Measurements from ENCODE around the gene PRKACB.
"Not testable (repeated sequence)": the region's sequence is repeated elsewhere in the genome, so short reads cannot be mapped to it uniquely, and the experiment has no call there.

The PRKACB gene

GRCh38 chr1:84224905-84225304 lies 80.8 kb downstream of the PRKACB start:
- DNase-seq, result no peak

- no peak for DNase-seq
Measured at GRCh38 chr1:84225646-84226045, 81.6 kb downstream of the PRKACB start.

GRCh38 chr1:84232676-84233075 lies 88.6 kb downstream of the PRKACB start:
- DNase-seq, result not testable (repeated sequence)

- DNase-seq, result no peak
Measured at GRCh38 chr1:84236256-84236655, 92.2 kb downstream of the PRKACB start.

- DNase-seq, result no peak
Measured at GRCh38 chr1:84242641-84243040, 98.6 kb downstream of the PRKACB start.

- no peak for DNase-seq
Measured at GRCh38 chr1:84245563-84245962, 101.5 kb downstream of the PRKACB start.

- no peak for DNase-seq
Measured at GRCh38 chr1:84246213-84246612, 102.1 kb downstream of the PRKACB start.

- no peak for DNase-seq
Measured at GRCh38 chr1:84247425-84248220, 103.6 kb downstream of the PRKACB start.

GRCh38 chr1:84250668-84251067 lies 106.6 kb downstream of the PRKACB start:
- no peak for DNase-seq

- no peak for DNase-seq
Measured at GRCh38 chr1:84253036-84253435, 109.0 kb downstream of the PRKACB start.

- no peak for DNase-seq
Measured at GRCh38 chr1:84253891-84254290, 109.8 kb downstream of the PRKACB start.

GRCh38 chr1:84254703-84255238 lies 110.7 kb downstream of the PRKACB start:
- no peak for DNase-seq

GRCh38 chr1:84255582-84255981 lies 111.5 kb downstream of the PRKACB start:
- no peak for DNase-seq

- no peak for DNase-seq
Measured at GRCh38 chr1:84257617-84258016, 113.5 kb downstream of the PRKACB start.

- DNase-seq, result no peak
Measured at GRCh38 chr1:84259376-84259775, 115.3 kb downstream of the PRKACB start.

GRCh38 chr1:84259989-84260388 lies 115.9 kb downstream of the PRKACB start:
- no peak for DNase-seq

- no peak for DNase-seq
Measured at GRCh38 chr1:84260852-84261518, 116.9 kb downstream of the PRKACB start.

GRCh38 chr1:84264961-84265360 lies 120.9 kb downstream of the PRKACB start:
- DNase-seq, result no peak

- DNase-seq, result no peak
Measured at GRCh38 chr1:84265867-84266266, 121.8 kb downstream of the PRKACB start.

GRCh38 chr1:84266748-84267147 lies 122.7 kb downstream of the PRKACB start:
- DNase-seq, result no peak

GRCh38 chr1:84267476-84267875 lies 123.4 kb downstream of the PRKACB start:
- no peak for DNase-seq

GRCh38 chr1:84268346-84268745 lies 124.3 kb downstream of the PRKACB start:
- no peak for DNase-seq

GRCh38 chr1:84269306-84269705 lies 125.2 kb downstream of the PRKACB start:
- DNase-seq, result no peak

GRCh38 chr1:84271441-84272151 lies 127.5 kb downstream of the PRKACB start:
- no peak for DNase-seq
